Mammary epithelial cell (primary cell): ENCODE data around the gene CLC.

Experiments used
- CTCF ChIP-seq, 2 donors: IDR thresholded peaks in 1 of 2; conservative IDR thresholded peaks in 1 of 2; 2 replicates each; pipeline ENCODE4 v1.5.1; 2011 to 2012; ENCODE audit warnings: inconsistent platforms in 2 of 2, low read length in 2 of 2, mild to moderate bottlenecking in 2 of 2, control low read depth in 1 of 2, low read depth in 1 of 2; ENCODE audit not compliant: insufficient read depth in 1 of 2; ENCODE audit errors: extremely low read depth in 1 of 2
- EZH2 ChIP-seq: IDR thresholded peaks from 2 replicates; pipeline ENCODE4 v1.6.1; 2012; ENCODE audit warnings: low read length, inconsistent platforms, borderline replicate concordance

DNA sequence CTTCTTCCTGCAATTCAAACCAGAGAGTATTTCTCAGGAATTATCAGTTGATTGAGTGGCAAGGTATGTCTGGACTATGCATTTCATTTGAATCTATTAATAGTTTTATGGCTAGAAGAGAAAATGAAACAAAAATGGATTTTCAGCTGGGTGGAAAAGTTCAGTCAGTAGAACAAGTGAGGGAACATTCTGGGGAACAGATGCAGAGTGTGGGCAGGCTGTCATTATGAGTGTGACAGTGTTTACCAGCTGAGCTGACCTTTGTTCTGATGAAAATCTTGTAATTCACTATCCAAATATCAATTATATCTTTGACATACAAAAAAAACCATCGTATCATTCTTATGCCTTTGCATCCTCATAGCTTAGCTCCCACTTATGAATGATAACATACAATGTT is 2.6 kb upstream of the CLC start:
- TF ChIP-seq CTCF (conservative IDR thresholded peaks at IDR 0.05 in 1 of 2, IDR thresholded peaks at IDR 0.05 in 1 of 2; ENCODE audit: extremely low read depth in 1 of 2, insufficient read depth in 1 of 2, low read depth in 1 of 2, low read length in 2 of 2) (no peak), EZH2 (no peak)
